GM19238 (cell line): ENCODE results near the gene BCL2.

Experiments
- DNase-seq: peaks from one replicate; pipeline ENCODE4 v3.0.0; 2011; ENCODE audit warnings: low spot score; ENCODE audit not compliant: insufficient read length

The BCL2 gene

GRCh38 chr18:63120620-63121019 is 198.9 kb downstream of the BCL2 start:
- DNase-seq, result no peak

- no peak for DNase-seq
Measured at GRCh38 chr18:63119647-63120046, 199.9 kb downstream of the BCL2 start.

- no peak for DNase-seq
Measured at GRCh38 chr18:63113899-63114565, 205.5 kb downstream of the BCL2 start.

- DNase-seq, result no peak
Measured at GRCh38 chr18:63112706-63113105, 206.9 kb downstream of the BCL2 start.

GRCh38 chr18:63111671-63112402 is 207.7 kb downstream of the BCL2 start:
- no peak for DNase-seq

GRCh38 chr18:63109802-63110201 is 209.8 kb downstream of the BCL2 start:
- no peak for DNase-seq

GRCh38 chr18:63109022-63109421 is 210.5 kb downstream of the BCL2 start:
- DNase-seq, result no peak

- DNase-seq, result no peak
Measured at GRCh38 chr18:63107931-63108330, 211.6 kb downstream of the BCL2 start.

GRCh38 chr18:63107171-63107845 is 212.3 kb downstream of the BCL2 start:
- DNase-seq, result no peak

- DNase-seq, result no peak
Measured at GRCh38 chr18:63106727-63107126, 212.8 kb downstream of the BCL2 start.

- DNase-seq, result peak; percentile 44
Measured at GRCh38 chr18:63105636-63106316, 213.8 kb downstream of the BCL2 start.

GRCh38 chr18:63104868-63105267 is 214.7 kb downstream of the BCL2 start:
- no peak for DNase-seq

GRCh38 chr18:63102941-63103744 is 216.4 kb downstream of the BCL2 start:
- DNase-seq, result no peak

GRCh38 chr18:63100630-63101055 is 218.9 kb downstream of the BCL2 start:
- DNase-seq, result no peak

- DNase-seq, result no peak
Measured at GRCh38 chr18:63099848-63100629, 219.5 kb downstream of the BCL2 start.

GRCh38 chr18:63099091-63099840 is 220.3 kb downstream of the BCL2 start:
- DNase-seq, result no peak

- peak; percentile 62 for DNase-seq
Measured at GRCh38 chr18:63098018-63098981, 221.3 kb downstream of the BCL2 start.

- no peak for DNase-seq
Measured at GRCh38 chr18:63097178-63097577, 222.4 kb downstream of the BCL2 start.
